HEK293 (cell line): ENCODE results near the gene SWAP70.
A peak's percentile ranks its signal among the peaks of the same experiment; 100 is the strongest.
"Not testable (repeated sequence)": the region's sequence is repeated elsewhere in the genome, so short reads cannot be mapped to it uniquely, and the experiment has no call there.

ENCODE experiments used
- CTCF ChIA-PET: fragments of 350-600 bp; formaldehyde crosslinking; extraction: SDS; loops from one replicate; lab custom pipeline; 2021; ENCODE audit warnings: antibody characterized with exemption; lab: Yijun Ruan, JAX
- POLR2A ChIA-PET: fragments of 300-600 bp; formaldehyde crosslinking; extraction: SDS; loops from one replicate; lab custom pipeline; 2020; ENCODE audit warnings: antibody characterized with exemption, inconsistent platforms; lab: Yijun Ruan, JAX
- H3K27ac ChIP-seq: fragments of 200-500 bp; sonication (Bioruptor generic); 2 replicates; pipeline ENCODE4 v1.5.1; 2014; ENCODE audit warnings: low read depth, low read length, control low read depth, inconsistent platforms; ENCODE audit errors: extremely low read depth
- H3K36me3 ChIP-seq, 2 experiments: fragments of 200-500 bp in 1 of 2; sonication (Bioruptor generic) in 1 of 2; 1 replicate in 1 of 2; 2 replicates in 1 of 2; pipeline ENCODE4 v1.5.1; 2014 to 2017; ENCODE audit warnings: inconsistent platforms in 2 of 2, low read length in 2 of 2; ENCODE audit not compliant: control insufficient read depth in 2 of 2, insufficient read depth in 1 of 2
- H3K4me1 ChIP-seq: fragments of 200-500 bp; sonication (Bioruptor generic); 2 replicates; pipeline ENCODE4 v1.5.1; 2014; ENCODE audit warnings: mild to moderate bottlenecking, low read length, inconsistent platforms; ENCODE audit not compliant: control insufficient read depth, insufficient read depth
- H3K4me3 ChIP-seq: 2 replicates; pipeline ENCODE4 v1.5.1; 2011; ENCODE audit warnings: low read depth, mild to moderate bottlenecking, control low read depth, low read length, moderate library complexity
- H3K9me3 ChIP-seq: fragments of 200-500 bp; sonication (Bioruptor generic); 2 replicates; pipeline ENCODE4 v1.5.1; 2014; ENCODE audit warnings: low read depth, low read length, inconsistent platforms; ENCODE audit not compliant: control insufficient read depth, insufficient read depth
- GLIS1 ChIP-seq: fragments of 450-650 bp; formaldehyde crosslinking; IDR thresholded peaks from 2 replicates; pipeline ENCODE4 v1.5.1; 2016; ENCODE audit warnings: missing biosample characterization, missing genetic modification characterization
- HOXC10 ChIP-seq: sonication (generic); formaldehyde crosslinking; IDR thresholded peaks from 2 replicates; pipeline ENCODE4 v1.8.1; 2023; ENCODE audit warnings: mild to moderate bottlenecking, missing genetic modification reagents
- KLF10 ChIP-seq: fragments of 450-650 bp; IDR thresholded peaks from 2 replicates; pipeline ENCODE4 v1.5.1; 2018; ENCODE audit warnings: missing biosample characterization, mild to moderate bottlenecking, missing genetic modification characterization
- ZEB2 ChIP-seq: fragments of 450-650 bp; formaldehyde crosslinking; IDR thresholded peaks from 2 replicates; pipeline ENCODE4 v1.5.1; 2016; ENCODE audit warnings: missing biosample characterization, missing genetic modification characterization
- ZNF112 ChIP-seq: fragments of 450-650 bp; formaldehyde crosslinking; IDR thresholded peaks from 2 replicates; pipeline ENCODE4 v1.5.0; 2017; ENCODE audit warnings: missing biosample characterization, missing genetic modification characterization
- ZNF146 ChIP-seq: fragments of 450-650 bp; formaldehyde crosslinking; IDR thresholded peaks from 2 replicates; pipeline ENCODE4 v1.5.1; 2016; ENCODE audit warnings: missing biosample characterization, missing genetic modification characterization
- ZNF2 ChIP-seq: fragments of 450-650 bp; formaldehyde crosslinking; IDR thresholded peaks from 2 replicates; pipeline ENCODE4 v1.5.1; 2016; ENCODE audit warnings: missing biosample characterization, missing genetic modification characterization
- ZNF473 ChIP-seq: fragments of 450-650 bp; formaldehyde crosslinking; IDR thresholded peaks from 2 replicates; pipeline ENCODE4 v1.5.1; 2017; ENCODE audit warnings: missing biosample characterization, missing genetic modification characterization
- ZNF510 ChIP-seq: fragments of 450-650 bp; formaldehyde crosslinking; IDR thresholded peaks from 2 replicates; pipeline ENCODE4 v1.5.1; 2018; ENCODE audit warnings: mild to moderate bottlenecking, missing genetic modification characterization, missing biosample characterization; ENCODE audit not compliant: insufficient replicate concordance
- ZNF658 ChIP-seq: fragments of 450-650 bp; formaldehyde crosslinking; IDR thresholded peaks from 2 replicates; pipeline ENCODE4; 2016; ENCODE audit warnings: missing biosample characterization, missing genetic modification characterization
- ZNF707 ChIP-seq: fragments of 450-650 bp; formaldehyde crosslinking; IDR thresholded peaks from 2 replicates; pipeline ENCODE4 v1.5.1; 2016; ENCODE audit warnings: missing biosample characterization, missing genetic modification characterization
- TF ChIP-seq, protein P1 (sequence below): fragments of 450-650 bp; formaldehyde crosslinking; IDR thresholded peaks from 2 replicates; pipeline ENCODE4 v1.5.1; 2016; ENCODE audit warnings: missing biosample characterization, missing genetic modification characterization
- TF ChIP-seq, protein P2 (sequence below): fragments of 450-650 bp; formaldehyde crosslinking; IDR thresholded peaks from 2 replicates; pipeline ENCODE4 v1.5.1; 2016; ENCODE audit warnings: missing biosample characterization, missing genetic modification characterization
- TF ChIP-seq, protein P3 (sequence below): fragments of 450-650 bp; formaldehyde crosslinking; IDR thresholded peaks from 2 replicates; pipeline ENCODE4 v1.5.1; 2017; ENCODE audit warnings: missing biosample characterization, missing genetic modification characterization
- TF ChIP-seq, protein P4 (sequence below): fragments of 450-650 bp; formaldehyde crosslinking; IDR thresholded peaks from 2 replicates; pipeline ENCODE4 v1.5.1; 2017; ENCODE audit warnings: missing biosample characterization, mild to moderate bottlenecking, missing genetic modification characterization, moderate library complexity
- TF ChIP-seq, protein P5 (sequence below): fragments of 450-650 bp; formaldehyde crosslinking; conservative IDR thresholded peaks from 2 replicates; pipeline ENCODE4 v1.5.1; 2016; ENCODE audit warnings: low read depth, missing biosample characterization, missing genetic modification characterization

Gene SWAP70

DNA sequence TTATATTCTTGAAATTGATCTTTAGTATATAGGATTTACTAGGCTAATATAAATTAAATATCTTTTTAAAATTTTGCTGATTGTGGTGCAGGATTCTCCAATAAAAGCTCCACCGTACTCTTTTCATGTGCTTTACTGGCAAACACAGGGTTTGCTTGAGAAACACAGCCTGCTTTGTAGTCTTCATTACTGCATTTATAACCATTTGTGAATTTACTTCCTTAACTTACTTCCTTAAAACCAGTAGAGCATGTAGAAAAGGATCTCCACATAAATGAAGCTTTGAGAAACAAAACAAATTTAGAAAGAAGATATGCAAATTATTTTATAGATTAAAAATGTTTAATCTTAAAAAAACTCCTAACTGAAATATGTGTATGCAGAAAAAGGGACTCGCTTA, 28.8 kb downstream of the SWAP70 start:
- Histone ChIP-seq H3K9me3 (no peaks in the 10 kb centered on the region), H3K4me1 (0 out of 2 replicates have a peak, but pooled peaks cover 5% of the 10 kb centered on the region), H3K4me3 (no peak overlapping the region), H3K36me3 (peaks cover 0 to 19% of the 10 kb centered on the region in 2 experiments; a peak in 2 of 3 replicates), H3K27ac (no peak overlapping the region)
- CTCF ChIA-PET, result interaction anchor here (0.7 to 1.1 kb wide), 3 partner anchors 30 to 516 kb away, joined by 3 to 6 read pairs (median 3); no protein-coding TSS in a partner anchor
- TF ChIP-seq ZNF2 (tag by site-specific recombination) (no peak), ZNF658 (tag by site-specific recombination) (no peak), GLIS1 (tag by site-specific recombination) (no peak)
- TF ChIP-seq, protein P1, sequence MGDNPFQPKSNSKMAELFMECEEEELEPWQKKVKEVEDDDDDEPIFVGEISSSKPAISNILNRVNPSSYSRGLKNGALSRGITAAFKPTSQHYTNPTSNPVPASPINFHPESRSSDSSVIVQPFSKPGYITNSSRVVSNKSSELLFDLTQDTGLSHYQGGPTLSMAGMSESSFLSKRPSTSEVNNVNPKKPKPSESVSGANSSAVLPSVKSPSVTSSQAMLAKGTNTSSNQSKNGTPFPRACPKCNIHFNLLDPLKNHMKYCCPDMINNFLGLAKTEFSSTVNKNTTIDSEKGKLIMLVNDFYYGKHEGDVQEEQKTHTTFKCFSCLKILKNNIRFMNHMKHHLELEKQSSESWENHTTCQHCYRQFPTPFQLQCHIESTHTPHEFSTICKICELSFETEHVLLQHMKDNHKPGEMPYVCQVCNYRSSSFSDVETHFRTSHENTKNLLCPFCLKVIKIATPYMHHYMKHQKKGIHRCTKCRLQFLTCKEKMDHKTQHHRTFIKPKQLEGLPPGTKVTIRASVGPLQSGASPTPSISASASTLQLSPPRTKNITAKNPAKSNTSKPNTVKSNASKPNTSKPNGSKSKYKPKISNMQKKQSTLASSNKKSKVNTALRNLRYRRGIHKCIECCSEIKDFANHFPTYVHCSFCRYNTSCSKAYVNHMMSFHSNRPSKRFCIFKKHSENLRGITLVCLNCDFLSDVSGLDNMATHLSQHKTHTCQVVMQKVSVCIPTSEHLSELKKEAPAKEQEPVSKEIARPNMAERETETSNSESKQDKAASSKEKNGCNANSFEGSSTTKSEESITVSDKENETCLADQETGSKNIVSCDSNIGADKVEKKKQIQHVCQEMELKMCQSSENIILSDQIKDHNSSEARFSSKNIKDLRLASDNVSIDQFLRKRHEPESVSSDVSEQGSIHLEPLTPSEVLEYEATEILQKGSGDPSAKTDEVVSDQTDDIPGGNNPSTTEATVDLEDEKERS (tag by site-specific recombination), result no peak
- POLR2A ChIA-PET, result no interaction called here

DNA sequence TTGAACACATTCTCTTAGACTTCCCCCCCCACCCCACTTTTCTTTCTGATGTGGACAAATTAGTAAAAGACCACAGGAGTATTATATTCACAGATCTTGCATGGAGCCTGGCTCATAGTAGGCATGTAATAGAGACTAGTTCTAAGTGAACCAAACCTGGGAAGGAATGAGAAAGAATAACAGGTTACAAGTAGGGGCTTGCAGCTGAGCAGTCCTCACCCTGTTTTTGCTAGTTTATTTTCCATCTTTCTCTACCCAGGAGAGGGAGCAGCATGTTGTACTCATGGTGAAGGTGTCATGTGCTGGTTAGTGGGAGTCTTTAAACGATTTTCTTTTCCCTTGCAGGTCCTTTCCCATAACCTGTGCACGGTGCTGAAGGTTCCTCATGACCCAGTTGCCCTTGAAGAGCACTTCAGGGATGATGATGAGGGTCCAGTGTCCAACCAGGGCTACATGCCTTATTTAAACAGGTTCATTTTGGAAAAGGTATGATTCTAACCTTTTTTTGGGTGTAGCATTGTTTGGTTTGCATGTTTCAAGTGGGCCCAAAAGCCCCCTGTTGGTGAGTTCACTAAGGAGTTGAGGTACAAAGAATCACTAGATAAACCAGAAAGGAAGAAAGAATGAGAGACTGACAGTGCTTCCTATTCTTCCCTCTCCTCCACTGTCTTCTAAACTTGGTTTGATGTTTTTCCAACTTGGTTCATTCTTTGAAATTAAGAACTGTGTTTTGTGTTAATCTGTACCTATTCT, 30.1 kb downstream of the SWAP70 start:
- H3K4me1 ChIP-seq, result 0 out of 2 replicates have a peak, but pooled peaks cover 5% of the 10 kb centered on the region
- H3K4me3 ChIP-seq, result no peak overlapping the region
- ChIA-PET POLR2A (no interaction called here), CTCF (no interaction called here)
- H3K9me3 ChIP-seq, result no peaks in the 10 kb centered on the region
- peaks cover 0 to 19% of the 10 kb centered on the region in 2 experiments; a peak in 2 of 3 replicates for H3K36me3 ChIP-seq
- no peak overlapping the region for H3K27ac ChIP-seq
- TF ChIP-seq HOXC10, result no peak
- TF ChIP-seq ZNF510 (tag by site-specific recombination), result no peak

DNA sequence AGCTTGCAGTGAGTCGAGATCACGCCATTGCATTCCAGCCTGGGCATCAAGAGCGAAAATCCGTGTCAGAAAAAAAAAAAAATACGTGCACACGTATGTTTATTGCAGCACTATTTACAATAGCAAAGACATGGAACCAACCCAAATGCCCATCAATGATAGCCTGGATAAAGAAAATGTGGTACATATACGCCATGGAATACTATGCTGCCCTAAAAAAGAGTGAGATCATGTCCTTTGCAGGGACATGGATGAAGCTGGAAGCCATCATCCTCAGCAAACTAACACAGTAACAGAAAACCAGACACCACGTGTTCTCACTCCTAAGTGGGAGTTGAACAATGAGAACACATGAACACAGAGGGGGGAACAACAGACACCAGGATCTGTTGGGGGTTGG, 31.4 kb downstream of the SWAP70 start:
- H3K4me3 ChIP-seq, CTCF ChIA-PET, H3K4me1 ChIP-seq, H3K27ac ChIP-seq, H3K9me3 ChIP-seq, POLR2A ChIA-PET: not testable (repeated sequence)
- peaks cover 0 to 19% of the 10 kb centered on the region in 2 experiments; a peak in 2 of 3 replicates for H3K36me3 ChIP-seq
- TF ChIP-seq, protein P2, sequence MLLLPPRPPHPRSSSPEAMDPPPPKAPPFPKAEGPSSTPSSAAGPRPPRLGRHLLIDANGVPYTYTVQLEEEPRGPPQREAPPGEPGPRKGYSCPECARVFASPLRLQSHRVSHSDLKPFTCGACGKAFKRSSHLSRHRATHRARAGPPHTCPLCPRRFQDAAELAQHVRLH (tag by site-specific recombination), result 0 out of 2 replicates have a peak, but pooled peaks have one; percentile 52
- TF ChIP-seq ZNF146 (tag by site-specific recombination), result peak; percentile 91

DNA sequence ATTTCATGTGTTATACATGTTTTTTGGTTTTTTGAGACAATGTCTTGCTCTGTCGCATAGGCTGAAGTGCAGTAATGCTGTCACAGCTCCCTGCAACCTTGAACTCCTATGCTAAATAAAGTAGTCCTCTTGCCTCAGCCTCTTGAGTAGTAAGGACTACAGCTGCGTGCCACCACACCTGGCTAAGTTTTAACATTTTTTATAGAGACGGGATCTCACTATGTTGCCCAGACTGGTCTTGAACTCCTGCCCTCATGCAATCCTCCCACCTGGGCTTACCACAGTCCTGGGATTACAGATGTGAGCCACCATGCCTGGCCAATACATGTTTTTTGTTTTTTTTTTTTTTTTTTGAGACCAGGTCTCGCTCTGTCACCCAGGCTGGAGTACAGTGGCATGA, 33.9 kb downstream of the SWAP70 start:
- H3K4me1 ChIP-seq, result no peaks in the 10 kb centered on the region; the same call in none of the 2 replicates
- POLR2A ChIA-PET, result no interaction called here
- no peaks in the 10 kb centered on the region for H3K9me3 ChIP-seq
- H3K4me3 ChIP-seq, result no peak overlapping the region
- H3K36me3 ChIP-seq, result peaks cover 0 to 19% of the 10 kb centered on the region in 2 experiments; a peak in 2 of 3 replicates
- CTCF ChIA-PET, result no interaction called here
- H3K27ac ChIP-seq, result no peak overlapping the region
- TF ChIP-seq, protein P3, sequence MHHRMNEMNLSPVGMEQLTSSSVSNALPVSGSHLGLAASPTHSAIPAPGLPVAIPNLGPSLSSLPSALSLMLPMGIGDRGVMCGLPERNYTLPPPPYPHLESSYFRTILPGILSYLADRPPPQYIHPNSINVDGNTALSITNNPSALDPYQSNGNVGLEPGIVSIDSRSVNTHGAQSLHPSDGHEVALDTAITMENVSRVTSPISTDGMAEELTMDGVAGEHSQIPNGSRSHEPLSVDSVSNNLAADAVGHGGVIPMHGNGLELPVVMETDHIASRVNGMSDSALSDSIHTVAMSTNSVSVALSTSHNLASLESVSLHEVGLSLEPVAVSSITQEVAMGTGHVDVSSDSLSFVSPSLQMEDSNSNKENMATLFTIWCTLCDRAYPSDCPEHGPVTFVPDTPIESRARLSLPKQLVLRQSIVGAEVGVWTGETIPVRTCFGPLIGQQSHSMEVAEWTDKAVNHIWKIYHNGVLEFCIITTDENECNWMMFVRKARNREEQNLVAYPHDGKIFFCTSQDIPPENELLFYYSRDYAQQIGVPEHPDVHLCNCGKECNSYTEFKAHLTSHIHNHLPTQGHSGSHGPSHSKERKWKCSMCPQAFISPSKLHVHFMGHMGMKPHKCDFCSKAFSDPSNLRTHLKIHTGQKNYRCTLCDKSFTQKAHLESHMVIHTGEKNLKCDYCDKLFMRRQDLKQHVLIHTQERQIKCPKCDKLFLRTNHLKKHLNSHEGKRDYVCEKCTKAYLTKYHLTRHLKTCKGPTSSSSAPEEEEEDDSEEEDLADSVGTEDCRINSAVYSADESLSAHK (tag by site-specific recombination), result no peak
- TF ChIP-seq ZNF112 (no peak), ZNF473 (tag by site-specific recombination) (no peak), KLF10 (no peak), ZEB2 (no peak), ZNF707 (tag by site-specific recombination) (no peak)
- TF ChIP-seq, protein P4, sequence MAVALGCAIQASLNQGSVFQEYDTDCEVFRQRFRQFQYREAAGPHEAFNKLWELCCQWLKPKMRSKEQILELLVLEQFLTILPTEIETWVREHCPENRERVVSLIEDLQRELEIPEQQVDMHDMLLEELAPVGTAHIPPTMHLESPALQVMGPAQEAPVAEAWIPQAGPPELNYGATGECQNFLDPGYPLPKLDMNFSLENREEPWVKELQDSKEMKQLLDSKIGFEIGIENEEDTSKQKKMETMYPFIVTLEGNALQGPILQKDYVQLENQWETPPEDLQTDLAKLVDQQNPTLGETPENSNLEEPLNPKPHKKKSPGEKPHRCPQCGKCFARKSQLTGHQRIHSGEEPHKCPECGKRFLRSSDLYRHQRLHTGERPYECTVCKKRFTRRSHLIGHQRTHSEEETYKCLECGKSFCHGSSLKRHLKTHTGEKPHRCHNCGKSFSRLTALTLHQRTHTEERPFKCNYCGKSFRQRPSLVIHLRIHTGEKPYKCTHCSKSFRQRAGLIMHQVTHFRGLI, result no peak
- TF ChIP-seq, protein P5, sequence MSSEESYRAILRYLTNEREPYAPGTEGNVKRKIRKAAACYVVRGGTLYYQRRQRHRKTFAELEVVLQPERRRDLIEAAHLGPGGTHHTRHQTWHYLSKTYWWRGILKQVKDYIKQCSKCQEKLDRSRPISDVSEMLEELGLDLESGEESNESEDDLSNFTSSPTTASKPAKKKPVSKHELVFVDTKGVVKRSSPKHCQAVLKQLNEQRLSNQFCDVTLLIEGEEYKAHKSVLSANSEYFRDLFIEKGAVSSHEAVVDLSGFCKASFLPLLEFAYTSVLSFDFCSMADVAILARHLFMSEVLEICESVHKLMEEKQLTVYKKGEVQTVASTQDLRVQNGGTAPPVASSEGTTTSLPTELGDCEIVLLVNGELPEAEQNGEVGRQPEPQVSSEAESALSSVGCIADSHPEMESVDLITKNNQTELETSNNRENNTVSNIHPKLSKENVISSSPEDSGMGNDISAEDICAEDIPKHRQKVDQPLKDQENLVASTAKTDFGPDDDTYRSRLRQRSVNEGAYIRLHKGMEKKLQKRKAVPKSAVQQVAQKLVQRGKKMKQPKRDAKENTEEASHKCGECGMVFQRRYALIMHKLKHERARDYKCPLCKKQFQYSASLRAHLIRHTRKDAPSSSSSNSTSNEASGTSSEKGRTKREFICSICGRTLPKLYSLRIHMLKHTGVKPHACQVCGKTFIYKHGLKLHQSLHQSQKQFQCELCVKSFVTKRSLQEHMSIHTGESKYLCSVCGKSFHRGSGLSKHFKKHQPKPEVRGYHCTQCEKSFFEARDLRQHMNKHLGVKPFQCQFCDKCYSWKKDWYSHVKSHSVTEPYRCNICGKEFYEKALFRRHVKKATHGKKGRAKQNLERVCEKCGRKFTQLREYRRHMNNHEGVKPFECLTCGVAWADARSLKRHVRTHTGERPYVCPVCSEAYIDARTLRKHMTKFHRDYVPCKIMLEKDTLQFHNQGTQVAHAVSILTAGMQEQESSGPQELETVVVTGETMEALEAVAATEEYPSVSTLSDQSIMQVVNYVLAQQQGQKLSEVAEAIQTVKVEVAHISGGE, result no peak
